ENCODE data around the gene CCNC.

Gene CCNC

GRCh38 chr6:99514089-99514488 is 54.4 kb downstream of the CCNC start:
- peaks cover 18% of the 10 kb centered on the region for H3K4me1 ChIP-seq
- H4K20me1 ChIP-seq: no peaks in the 10 kb centered on the region; the same call in 1 of the 2 replicates
- no peak overlapping the region for H3K27ac ChIP-seq
- peak overlapping the region; percentile 95 for H3K4me3 ChIP-seq
- H3K9ac ChIP-seq: peak overlapping the region; percentile 93
- peak overlapping the region; percentile 89 for H3K4me2 ChIP-seq
- H3K27me3 ChIP-seq: no peaks in the 10 kb centered on the region
- H3K9me3 ChIP-seq: no peaks in the 10 kb centered on the region
- no peak for TF ChIP-seq Cebpa-rat (IDR thresholded peaks at IDR 0.05)
- H3K36me3 ChIP-seq: peaks cover 5% of the 10 kb centered on the region; the same call in 1 of the 2 replicates

DNA sequence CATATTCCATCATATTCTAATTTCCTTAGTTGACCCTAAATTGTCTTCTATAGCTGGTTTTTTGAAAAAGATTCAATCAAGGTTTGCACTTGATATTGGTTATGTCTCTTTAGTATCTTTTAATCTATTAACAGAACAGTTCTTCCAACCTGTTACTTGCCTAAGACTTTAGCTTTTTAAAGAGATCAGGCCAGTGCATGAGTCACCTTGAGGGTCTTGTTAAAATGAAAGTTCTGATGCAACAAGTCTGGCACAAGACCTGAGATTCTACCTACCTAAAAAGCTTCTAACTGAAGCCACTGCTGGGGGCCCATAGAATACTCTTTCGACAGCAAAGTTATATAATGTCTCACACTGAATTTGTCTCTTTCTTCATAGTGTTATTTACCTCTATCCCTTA is 56.4 kb downstream of the CCNC start:
- no peak overlapping the region for H3K4me3 ChIP-seq
- H3K36me3 ChIP-seq: peaks cover 5% of the 10 kb centered on the region; the same call in 1 of the 2 replicates
- H3K27me3 ChIP-seq: no peaks in the 10 kb centered on the region
- no peaks in the 10 kb centered on the region for H3K9me3 ChIP-seq
- no peak overlapping the region for H3K4me2 ChIP-seq
- no peaks in the 10 kb centered on the region; the same call in 1 of the 2 replicates for H4K20me1 ChIP-seq
- no peak for TF ChIP-seq Cebpa-rat (IDR thresholded peaks at IDR 0.05)
- no peak overlapping the region for H3K27ac ChIP-seq
- peaks cover 18% of the 10 kb centered on the region for H3K4me1 ChIP-seq
- H3K9ac ChIP-seq: no peak overlapping the region

DNA sequence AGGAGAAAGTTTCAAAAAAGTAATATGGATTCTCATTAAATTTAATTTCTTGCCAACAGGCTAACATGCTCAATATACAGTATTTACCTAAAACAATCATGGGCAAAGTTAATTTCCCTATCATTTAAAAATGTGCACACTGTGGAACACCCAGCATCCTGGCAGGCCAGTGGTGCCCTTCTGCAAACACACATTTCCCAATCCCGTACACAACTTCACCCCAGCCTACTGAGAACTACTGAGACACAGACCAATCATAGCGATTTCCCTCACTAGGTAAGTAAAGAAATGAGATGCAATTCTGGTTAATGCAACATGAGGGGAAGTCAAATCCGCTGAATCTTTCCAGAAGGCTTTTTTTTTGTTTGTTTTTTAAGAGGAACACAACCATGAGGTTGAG is 60.8 kb downstream of the CCNC start:
- Histone ChIP-seq H3K36me3 (peaks cover 46% of the 10 kb centered on the region), H4K20me1 (no peaks in the 10 kb centered on the region; the same call in 1 of the 2 replicates), H3K4me1 (no peaks in the 10 kb centered on the region), H3K9me3 (no peaks in the 10 kb centered on the region), H3K4me2 (no peak overlapping the region), H3K27me3 (no peaks in the 10 kb centered on the region), H3K9ac (no peak overlapping the region), H3K4me3 (no peak overlapping the region), H3K27ac (no peak overlapping the region)
- TF ChIP-seq Cebpa-rat (IDR thresholded peaks at IDR 0.05): no peak

DNA sequence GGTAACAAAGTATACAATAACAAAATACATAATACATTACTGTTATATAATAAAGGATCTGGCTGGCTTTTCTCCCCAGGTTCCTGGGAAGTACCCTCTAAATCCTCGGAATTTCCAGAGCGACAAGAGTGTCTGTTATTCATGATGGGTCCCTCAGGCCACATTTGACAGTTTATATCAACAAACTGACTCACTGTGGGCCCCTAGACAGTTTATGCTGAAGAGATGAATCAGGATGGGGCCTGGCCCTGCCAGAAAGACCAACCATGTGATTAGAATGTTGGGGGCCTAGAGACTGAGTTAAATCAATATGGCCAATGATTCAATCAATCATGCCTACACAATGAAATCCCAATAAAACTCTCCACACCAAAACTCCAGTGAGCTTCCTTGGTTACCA is 66.7 kb downstream of the CCNC start:
- Histone ChIP-seq H4K20me1 (no peaks in the 10 kb centered on the region), H3K27me3 (no peaks in the 10 kb centered on the region), H3K4me3 (no peak overlapping the region), H3K4me1 (no peaks in the 10 kb centered on the region), H3K27ac (no peak overlapping the region), H3K4me2 (no peak overlapping the region), H3K36me3 (peaks cover 62% of the 10 kb centered on the region), H3K9ac (no peak overlapping the region), H3K9me3 (no peaks in the 10 kb centered on the region)
- TF ChIP-seq Cebpa-rat (IDR thresholded peaks at IDR 0.05): no peak

DNA sequence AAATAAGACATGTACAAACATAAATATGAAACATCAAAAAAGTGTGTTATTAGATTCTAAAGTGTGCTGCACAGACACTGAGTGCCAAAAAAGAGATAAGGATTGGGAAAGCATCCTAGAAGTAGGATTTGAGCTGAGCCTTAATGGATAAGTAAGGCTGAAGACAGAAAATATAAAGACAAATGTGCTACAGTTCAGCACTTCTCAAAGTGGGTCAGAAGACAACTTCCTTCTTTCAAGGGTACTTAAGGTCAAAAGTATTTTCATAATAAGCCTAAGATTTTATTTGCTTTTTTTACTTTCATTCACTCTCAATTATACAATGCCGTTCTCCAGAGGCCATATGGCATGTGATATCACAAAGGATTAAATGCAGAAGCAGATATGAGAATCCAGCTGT is 70.0 kb downstream of the CCNC start:
- peaks cover 43% of the 10 kb centered on the region for H3K36me3 ChIP-seq
- H3K27ac ChIP-seq: no peak overlapping the region
- no peak for TF ChIP-seq Cebpa-rat (IDR thresholded peaks at IDR 0.05)
- no peak overlapping the region for H3K4me2 ChIP-seq
- H3K4me1 ChIP-seq: no peaks in the 10 kb centered on the region
- H3K9ac ChIP-seq: no peak overlapping the region
- no peaks in the 10 kb centered on the region for H3K9me3 ChIP-seq
- no peaks in the 10 kb centered on the region for H4K20me1 ChIP-seq
- H3K4me3 ChIP-seq: no peak overlapping the region
- H3K27me3 ChIP-seq: no peaks in the 10 kb centered on the region

GRCh38 chr6:99495466-99495865 is 73.0 kb downstream of the CCNC start:
- Histone ChIP-seq H4K20me1 (no peaks in the 10 kb centered on the region), H3K4me2 (no peak overlapping the region), H3K27ac (no peak overlapping the region), H3K9me3 (no peaks in the 10 kb centered on the region), H3K9ac (no peak overlapping the region), H3K36me3 (peaks cover 27% of the 10 kb centered on the region), H3K27me3 (no peaks in the 10 kb centered on the region), H3K4me1 (no peaks in the 10 kb centered on the region), H3K4me3 (no peak overlapping the region)
- TF ChIP-seq Cebpa-rat (IDR thresholded peaks at IDR 0.05): no peak
